PC-3 (cell line): ENCODE results near the gene VMAC.

ENCODE experiments used
- EZH2 ChIP-seq: fragments of 300-600 bp; sonication (generic); IDR thresholded peaks from one replicate; pipeline ENCODE4 v1.6.1; 2017; ENCODE audit warnings: antibody characterized with exemption, mild to moderate bottlenecking, low read length; ENCODE audit not compliant: unreplicated experiment
- TF ChIP-seq, protein P1 (sequence below): fragments of 300-600 bp; sonication (generic); conservative IDR thresholded peaks from 2 replicates; pipeline ENCODE4 v1.5.1; 2017; ENCODE audit warnings: antibody characterized with exemption, low read depth, mild to moderate bottlenecking, low read length

DNA sequence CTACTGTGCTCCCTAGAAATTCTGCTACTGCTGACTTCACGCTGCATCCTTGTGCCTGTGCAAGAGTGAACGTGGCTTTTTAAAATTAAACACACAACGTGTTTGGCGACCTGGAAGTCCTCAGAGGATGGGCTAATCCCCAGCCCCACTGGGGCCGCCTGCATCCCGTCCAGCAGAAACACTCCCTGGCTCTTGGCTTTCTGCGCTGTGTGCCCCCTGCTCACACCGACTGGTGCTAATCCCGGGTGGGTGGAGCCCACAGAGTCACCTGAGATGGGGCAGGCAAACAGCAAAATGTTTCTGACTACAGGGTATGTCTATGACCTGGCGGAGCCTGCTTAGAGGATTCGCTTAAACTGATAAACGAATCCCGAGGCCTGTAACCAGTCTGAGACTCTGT lies 24.5 kb downstream of the VMAC start:
- TF ChIP-seq, protein P1, sequence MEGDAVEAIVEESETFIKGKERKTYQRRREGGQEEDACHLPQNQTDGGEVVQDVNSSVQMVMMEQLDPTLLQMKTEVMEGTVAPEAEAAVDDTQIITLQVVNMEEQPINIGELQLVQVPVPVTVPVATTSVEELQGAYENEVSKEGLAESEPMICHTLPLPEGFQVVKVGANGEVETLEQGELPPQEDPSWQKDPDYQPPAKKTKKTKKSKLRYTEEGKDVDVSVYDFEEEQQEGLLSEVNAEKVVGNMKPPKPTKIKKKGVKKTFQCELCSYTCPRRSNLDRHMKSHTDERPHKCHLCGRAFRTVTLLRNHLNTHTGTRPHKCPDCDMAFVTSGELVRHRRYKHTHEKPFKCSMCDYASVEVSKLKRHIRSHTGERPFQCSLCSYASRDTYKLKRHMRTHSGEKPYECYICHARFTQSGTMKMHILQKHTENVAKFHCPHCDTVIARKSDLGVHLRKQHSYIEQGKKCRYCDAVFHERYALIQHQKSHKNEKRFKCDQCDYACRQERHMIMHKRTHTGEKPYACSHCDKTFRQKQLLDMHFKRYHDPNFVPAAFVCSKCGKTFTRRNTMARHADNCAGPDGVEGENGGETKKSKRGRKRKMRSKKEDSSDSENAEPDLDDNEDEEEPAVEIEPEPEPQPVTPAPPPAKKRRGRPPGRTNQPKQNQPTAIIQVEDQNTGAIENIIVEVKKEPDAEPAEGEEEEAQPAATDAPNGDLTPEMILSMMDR, result no peak
- no peak for TF ChIP-seq EZH2
